Measurements from ENCODE around the gene GIMAP8.

The GIMAP8 gene

GRCh38 chr7:150417863-150418262 lies 32.6 kb upstream of the GIMAP8 start:
- no peak overlapping the region for H3K4me3 ChIP-seq (ENCODE audit: low read length)
- TF ChIP-seq ZNF274 (IDR thresholded peaks at IDR 0.05; ENCODE audit: low read depth, low read length): no peak

GRCh38 chr7:150420242-150420641 lies 30.2 kb upstream of the GIMAP8 start:
- no peak overlapping the region for H3K4me3 ChIP-seq (ENCODE audit: low read length)
- TF ChIP-seq ZNF274 (IDR thresholded peaks at IDR 0.05; ENCODE audit: low read depth, low read length): no peak

GRCh38 chr7:150420987-150421674 lies 29.3 kb upstream of the GIMAP8 start:
- no peak for TF ChIP-seq ZNF274 (IDR thresholded peaks at IDR 0.05; ENCODE audit: low read depth, low read length)
- H3K4me3 ChIP-seq (ENCODE audit: low read length): no peak overlapping the region

- no peak overlapping the region for H3K4me3 ChIP-seq (ENCODE audit: low read length)
- no peak for TF ChIP-seq ZNF274 (IDR thresholded peaks at IDR 0.05; ENCODE audit: low read depth, low read length)
Measured at GRCh38 chr7:150421831-150422230, 28.6 kb upstream of the GIMAP8 start.

GRCh38 chr7:150425670-150426069 lies 24.8 kb upstream of the GIMAP8 start:
- H3K4me3 ChIP-seq (ENCODE audit: low read length): no peak overlapping the region
- TF ChIP-seq ZNF274 (IDR thresholded peaks at IDR 0.05; ENCODE audit: low read depth, low read length): no peak

GRCh38 chr7:150428671-150429451 lies 21.6 kb upstream of the GIMAP8 start:
- TF ChIP-seq ZNF274 (IDR thresholded peaks at IDR 0.05; ENCODE audit: low read depth, low read length): no peak
- no peak overlapping the region for H3K4me3 ChIP-seq (ENCODE audit: low read length)

- TF ChIP-seq ZNF274 (IDR thresholded peaks at IDR 0.05; ENCODE audit: low read depth, low read length): no peak
- H3K4me3 ChIP-seq (ENCODE audit: low read length): no peak overlapping the region
Measured at GRCh38 chr7:150429699-150430098, 20.7 kb upstream of the GIMAP8 start.

- no peak overlapping the region for H3K4me3 ChIP-seq (ENCODE audit: low read length)
- no peak for TF ChIP-seq ZNF274 (IDR thresholded peaks at IDR 0.05; ENCODE audit: low read depth, low read length)
Measured at GRCh38 chr7:150430465-150431085, 19.9 kb upstream of the GIMAP8 start.

- no peak for TF ChIP-seq ZNF274 (IDR thresholded peaks at IDR 0.05; ENCODE audit: low read depth, low read length)
Measured at GRCh38 chr7:150431839-150432658, 18.4 kb upstream of the GIMAP8 start.

GRCh38 chr7:150432915-150433892 lies 17.2 kb upstream of the GIMAP8 start:
- H3K4me3 ChIP-seq (ENCODE audit: low read length): peak overlapping the region; percentile 61; the same call in 1 of the 2 replicates
- TF ChIP-seq ZNF274 (IDR thresholded peaks at IDR 0.05; ENCODE audit: low read depth, low read length): no peak

More at GRCh38 chr7:150431839-150432658, 18.4 kb upstream of the GIMAP8 start:
- H3K4me3 ChIP-seq (ENCODE audit: low read length): no peak overlapping the region

- TF ChIP-seq ZNF274 (IDR thresholded peaks at IDR 0.05; ENCODE audit: low read depth, low read length): no peak
- peak overlapping the region; percentile 61; the same call in 1 of the 2 replicates for H3K4me3 ChIP-seq (ENCODE audit: low read length)
Measured at GRCh38 chr7:150434240-150434639, 16.2 kb upstream of the GIMAP8 start.

GRCh38 chr7:150435047-150435389 lies 15.4 kb upstream of the GIMAP8 start:
- peak overlapping the region; percentile 61; the same call in 1 of the 2 replicates for H3K4me3 ChIP-seq (ENCODE audit: low read length)
- TF ChIP-seq ZNF274 (IDR thresholded peaks at IDR 0.05; ENCODE audit: low read depth, low read length): no peak

All from GM08714 (cell line).